H1 (cell line): Measurements from ENCODE around the gene SPOCK3. TPM values are rescaled to one million over a fixed set of nuclear protein-coding genes. Genes with fewer than 3 reads are reported as not detected.

Experiments used
- ASH2L ChIP-seq: fragments of 200-600, 300-600 bp; sonication (generic); IDR thresholded peaks from one replicate; pipeline ENCODE4 v1.7.1; 2017; ENCODE audit warnings: low read length
- BCL11A ChIP-seq, 2 experiments: IDR thresholded peaks; one replicate each; pipeline ENCODE4 v1.6.1; 2011; ENCODE audit warnings: low read depth in 2 of 2, low read length in 2 of 2, mild to moderate bottlenecking in 2 of 2
- CHD1 ChIP-seq: IDR thresholded peaks from 2 replicates; pipeline ENCODE4 v1.6.1; 2012; ENCODE audit warnings: low read depth, low read length, improper control_type of control experiment
- KDM4A ChIP-seq: IDR thresholded peaks from one replicate; pipeline ENCODE4 v1.7.1; 2012; ENCODE audit warnings: low read depth, mild to moderate bottlenecking, moderate library complexity, low read length, inconsistent platforms; ENCODE audit not compliant: severe bottlenecking
- KDM5A ChIP-seq: fragments of 200-600 bp; IDR thresholded peaks from 2 replicates; pipeline ENCODE4 v1.7.1; 2012; ENCODE audit warnings: mild to moderate bottlenecking, low read length, inconsistent platforms, mixed read lengths
- TAF7 ChIP-seq: optimal IDR thresholded peaks from 2 replicates; pipeline ENCODE3; 2011; ENCODE audit warnings: low read depth, mild to moderate bottlenecking, inconsistent platforms, low read length, moderate library complexity, borderline replicate concordance
- YY1 ChIP-seq: IDR thresholded peaks from 2 replicates; pipeline ENCODE4 v1.6.1; 2011; ENCODE audit warnings: low read depth, mild to moderate bottlenecking, low read length
- ZNF274 ChIP-seq: IDR thresholded peaks from 2 replicates; pipeline ENCODE4 v1.7.0; 2012; ENCODE audit warnings: low read length, borderline replicate concordance; ENCODE audit errors: extremely low read depth
- polyA plus RNA-seq, 7 experiments: library from polyadenylated mRNA; depleted of rRNA in 3 of 7; stranded (reverse) in 5 of 7; unstranded in 2 of 7; fragments of >200 nt in 5 of 7; fragments of 200-250 nt in 2 of 7; gene quantifications; 1 replicate in 5 of 7; 2 replicates in 1 of 7; 4 replicates in 1 of 7; pipeline versions ENCODE4 v1.2.1 to v1.2.3, GENCODE V29; 2011 to 2013; ENCODE audit warnings: missing spikeins in 2 of 7, mixed read lengths in 2 of 7
- total RNA-seq: library from RNA; stranded (reverse); fragmentation: NEBNext Ultra II Directional; extraction: Animal tissue kit (Norgen Biotek cat#: 25700); gene quantifications from 2 replicates; pipeline ENCODE4 v1.2.1, GENCODE V29; 2021
- TF ChIP-seq, protein P1 (sequence below): fragments of 300-600 bp; sonication (generic); IDR thresholded peaks from 2 replicates; pipeline ENCODE4 v1.7.1; 2012; ENCODE audit warnings: low read length, moderate library complexity, mild to moderate bottlenecking, inconsistent platforms; ENCODE audit not compliant: insufficient replicate concordance
- TF ChIP-seq, protein P2 (sequence below): IDR thresholded peaks from 2 replicates; pipeline ENCODE4 v1.6.1; 2011; ENCODE audit warnings: low read depth, mild to moderate bottlenecking, low read length; ENCODE audit not compliant: insufficient read depth

SPOCK3 gene
- total and polyA plus RNA-seq, 2 of the 8 experiments (the other 6 are each of a cell fraction or from before 2014, with no cell fraction given), result 0.14 to 0.60 TPM

DNA sequence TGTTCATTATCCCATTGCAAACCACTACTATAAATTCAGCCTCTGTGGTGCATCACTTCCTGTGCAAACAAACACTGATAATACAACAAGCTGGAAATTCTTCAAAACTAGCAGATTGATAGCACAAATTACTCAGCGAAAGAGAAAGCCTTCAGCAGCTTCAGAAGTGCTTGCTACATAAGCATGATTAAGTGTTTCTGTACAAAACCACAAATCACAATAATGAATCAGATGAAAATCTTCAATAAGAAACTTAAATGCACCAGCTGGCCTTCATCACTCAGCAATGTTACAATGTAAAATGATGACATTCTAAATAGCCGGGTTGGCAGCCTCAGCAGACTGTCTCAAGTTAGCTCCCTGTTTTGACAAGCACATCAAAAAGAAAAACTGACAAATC lies 262.2 kb downstream of the SPOCK3 start (continued):
- TF ChIP-seq, protein P1, sequence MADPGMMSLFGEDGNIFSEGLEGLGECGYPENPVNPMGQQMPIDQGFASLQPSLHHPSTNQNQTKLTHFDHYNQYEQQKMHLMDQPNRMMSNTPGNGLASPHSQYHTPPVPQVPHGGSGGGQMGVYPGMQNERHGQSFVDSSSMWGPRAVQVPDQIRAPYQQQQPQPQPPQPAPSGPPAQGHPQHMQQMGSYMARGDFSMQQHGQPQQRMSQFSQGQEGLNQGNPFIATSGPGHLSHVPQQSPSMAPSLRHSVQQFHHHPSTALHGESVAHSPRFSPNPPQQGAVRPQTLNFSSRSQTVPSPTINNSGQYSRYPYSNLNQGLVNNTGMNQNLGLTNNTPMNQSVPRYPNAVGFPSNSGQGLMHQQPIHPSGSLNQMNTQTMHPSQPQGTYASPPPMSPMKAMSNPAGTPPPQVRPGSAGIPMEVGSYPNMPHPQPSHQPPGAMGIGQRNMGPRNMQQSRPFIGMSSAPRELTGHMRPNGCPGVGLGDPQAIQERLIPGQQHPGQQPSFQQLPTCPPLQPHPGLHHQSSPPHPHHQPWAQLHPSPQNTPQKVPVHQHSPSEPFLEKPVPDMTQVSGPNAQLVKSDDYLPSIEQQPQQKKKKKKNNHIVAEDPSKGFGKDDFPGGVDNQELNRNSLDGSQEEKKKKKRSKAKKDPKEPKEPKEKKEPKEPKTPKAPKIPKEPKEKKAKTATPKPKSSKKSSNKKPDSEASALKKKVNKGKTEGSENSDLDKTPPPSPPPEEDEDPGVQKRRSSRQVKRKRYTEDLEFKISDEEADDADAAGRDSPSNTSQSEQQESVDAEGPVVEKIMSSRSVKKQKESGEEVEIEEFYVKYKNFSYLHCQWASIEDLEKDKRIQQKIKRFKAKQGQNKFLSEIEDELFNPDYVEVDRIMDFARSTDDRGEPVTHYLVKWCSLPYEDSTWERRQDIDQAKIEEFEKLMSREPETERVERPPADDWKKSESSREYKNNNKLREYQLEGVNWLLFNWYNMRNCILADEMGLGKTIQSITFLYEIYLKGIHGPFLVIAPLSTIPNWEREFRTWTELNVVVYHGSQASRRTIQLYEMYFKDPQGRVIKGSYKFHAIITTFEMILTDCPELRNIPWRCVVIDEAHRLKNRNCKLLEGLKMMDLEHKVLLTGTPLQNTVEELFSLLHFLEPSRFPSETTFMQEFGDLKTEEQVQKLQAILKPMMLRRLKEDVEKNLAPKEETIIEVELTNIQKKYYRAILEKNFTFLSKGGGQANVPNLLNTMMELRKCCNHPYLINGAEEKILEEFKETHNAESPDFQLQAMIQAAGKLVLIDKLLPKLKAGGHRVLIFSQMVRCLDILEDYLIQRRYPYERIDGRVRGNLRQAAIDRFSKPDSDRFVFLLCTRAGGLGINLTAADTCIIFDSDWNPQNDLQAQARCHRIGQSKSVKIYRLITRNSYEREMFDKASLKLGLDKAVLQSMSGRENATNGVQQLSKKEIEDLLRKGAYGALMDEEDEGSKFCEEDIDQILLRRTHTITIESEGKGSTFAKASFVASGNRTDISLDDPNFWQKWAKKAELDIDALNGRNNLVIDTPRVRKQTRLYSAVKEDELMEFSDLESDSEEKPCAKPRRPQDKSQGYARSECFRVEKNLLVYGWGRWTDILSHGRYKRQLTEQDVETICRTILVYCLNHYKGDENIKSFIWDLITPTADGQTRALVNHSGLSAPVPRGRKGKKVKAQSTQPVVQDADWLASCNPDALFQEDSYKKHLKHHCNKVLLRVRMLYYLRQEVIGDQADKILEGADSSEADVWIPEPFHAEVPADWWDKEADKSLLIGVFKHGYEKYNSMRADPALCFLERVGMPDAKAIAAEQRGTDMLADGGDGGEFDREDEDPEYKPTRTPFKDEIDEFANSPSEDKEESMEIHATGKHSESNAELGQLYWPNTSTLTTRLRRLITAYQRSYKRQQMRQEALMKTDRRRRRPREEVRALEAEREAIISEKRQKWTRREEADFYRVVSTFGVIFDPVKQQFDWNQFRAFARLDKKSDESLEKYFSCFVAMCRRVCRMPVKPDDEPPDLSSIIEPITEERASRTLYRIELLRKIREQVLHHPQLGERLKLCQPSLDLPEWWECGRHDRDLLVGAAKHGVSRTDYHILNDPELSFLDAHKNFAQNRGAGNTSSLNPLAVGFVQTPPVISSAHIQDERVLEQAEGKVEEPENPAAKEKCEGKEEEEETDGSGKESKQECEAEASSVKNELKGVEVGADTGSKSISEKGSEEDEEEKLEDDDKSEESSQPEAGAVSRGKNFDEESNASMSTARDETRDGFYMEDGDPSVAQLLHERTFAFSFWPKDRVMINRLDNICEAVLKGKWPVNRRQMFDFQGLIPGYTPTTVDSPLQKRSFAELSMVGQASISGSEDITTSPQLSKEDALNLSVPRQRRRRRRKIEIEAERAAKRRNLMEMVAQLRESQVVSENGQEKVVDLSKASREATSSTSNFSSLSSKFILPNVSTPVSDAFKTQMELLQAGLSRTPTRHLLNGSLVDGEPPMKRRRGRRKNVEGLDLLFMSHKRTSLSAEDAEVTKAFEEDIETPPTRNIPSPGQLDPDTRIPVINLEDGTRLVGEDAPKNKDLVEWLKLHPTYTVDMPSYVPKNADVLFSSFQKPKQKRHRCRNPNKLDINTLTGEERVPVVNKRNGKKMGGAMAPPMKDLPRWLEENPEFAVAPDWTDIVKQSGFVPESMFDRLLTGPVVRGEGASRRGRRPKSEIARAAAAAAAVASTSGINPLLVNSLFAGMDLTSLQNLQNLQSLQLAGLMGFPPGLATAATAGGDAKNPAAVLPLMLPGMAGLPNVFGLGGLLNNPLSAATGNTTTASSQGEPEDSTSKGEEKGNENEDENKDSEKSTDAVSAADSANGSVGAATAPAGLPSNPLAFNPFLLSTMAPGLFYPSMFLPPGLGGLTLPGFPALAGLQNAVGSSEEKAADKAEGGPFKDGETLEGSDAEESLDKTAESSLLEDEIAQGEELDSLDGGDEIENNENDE, result no peak
- TF ChIP-seq YY1 (no peak), KDM4A (no peak), KDM5A (no peak), BCL11A (IDR thresholded peaks at IDR 0.05; ENCODE audit: low read depth in 2 of 2, low read length in 2 of 2) (no peak), TAF7 (no peak), CHD1 (no peak), ZNF274 (no peak), ASH2L (no peak)
- TF ChIP-seq, protein P2, sequence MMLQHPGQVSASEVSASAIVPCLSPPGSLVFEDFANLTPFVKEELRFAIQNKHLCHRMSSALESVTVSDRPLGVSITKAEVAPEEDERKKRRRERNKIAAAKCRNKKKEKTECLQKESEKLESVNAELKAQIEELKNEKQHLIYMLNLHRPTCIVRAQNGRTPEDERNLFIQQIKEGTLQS, result no peak
